ENCODE measurements around the gene HOXC9.
"Not testable (repeated sequence)": the region's sequence is repeated elsewhere in the genome, so short reads cannot be mapped to it uniquely, and the experiment has no call there.

Gene HOXC9

GRCh38 chr12:54037360-54038283, 37.7 kb downstream of the HOXC9 start:
- DNase-seq (ENCODE audit: low spot score): no peak
- no peak for FAIRE-seq

GRCh38 chr12:54038284-54038870, 38.4 kb downstream of the HOXC9 start:
- FAIRE-seq (no peak), DNase-seq (ENCODE audit: low spot score) (no peak)

GRCh38 chr12:54038871-54039414, 39.0 kb downstream of the HOXC9 start:
- DNase-seq (ENCODE audit: low spot score) (no peak), FAIRE-seq (no peak)

- no peak for FAIRE-seq
Observed at GRCh38 chr12:54039417-54040147, 39.6 kb downstream of the HOXC9 start.

GRCh38 chr12:54040148-54040494, 40.2 kb downstream of the HOXC9 start:
- no peak for FAIRE-seq
- no peak for DNase-seq (ENCODE audit: low spot score)

More at GRCh38 chr12:54039417-54040147, 39.6 kb downstream of the HOXC9 start:
- DNase-seq (ENCODE audit: low spot score): no peak

- DNase-seq (ENCODE audit: low spot score) (no peak), FAIRE-seq (no peak)
Observed at GRCh38 chr12:54040648-54041047, 40.7 kb downstream of the HOXC9 start.

- FAIRE-seq: no peak
Observed at GRCh38 chr12:54041097-54041690, 41.2 kb downstream of the HOXC9 start.

GRCh38 chr12:54042033-54042432, 42.1 kb downstream of the HOXC9 start:
- FAIRE-seq; DNase-seq (ENCODE audit: low spot score): not testable (repeated sequence)

More at GRCh38 chr12:54041097-54041690, 41.2 kb downstream of the HOXC9 start:
- DNase-seq (ENCODE audit: low spot score): no peak

GRCh38 chr12:54042970-54043853, 43.3 kb downstream of the HOXC9 start:
- FAIRE-seq (peak; percentile 5), DNase-seq (ENCODE audit: low spot score) (no peak)

GRCh38 chr12:54044425-54045103, 44.6 kb downstream of the HOXC9 start:
- no peak for DNase-seq (ENCODE audit: low spot score)
- FAIRE-seq: no peak

- no peak for DNase-seq (ENCODE audit: low spot score)
- FAIRE-seq: no peak
Observed at GRCh38 chr12:54045401-54045800, 45.4 kb downstream of the HOXC9 start.

GRCh38 chr12:54045868-54046521, 46.0 kb downstream of the HOXC9 start:
- FAIRE-seq: no peak
- no peak for DNase-seq (ENCODE audit: low spot score)

- FAIRE-seq (no peak), DNase-seq (ENCODE audit: low spot score) (no peak)
Observed at GRCh38 chr12:54046809-54047159, 46.8 kb downstream of the HOXC9 start.

GRCh38 chr12:54047160-54047963, 47.4 kb downstream of the HOXC9 start:
- FAIRE-seq (no peak), DNase-seq (ENCODE audit: low spot score) (no peak)

GRCh38 chr12:54047964-54048303, 48.0 kb downstream of the HOXC9 start:
- FAIRE-seq (no peak), DNase-seq (ENCODE audit: low spot score) (no peak)

GRCh38 chr12:54048406-54049093, 48.6 kb downstream of the HOXC9 start:
- no peak for FAIRE-seq

GRCh38 chr12:54049108-54049507, 49.1 kb downstream of the HOXC9 start:
- FAIRE-seq: no peak
- DNase-seq (ENCODE audit: low spot score): no peak

More at GRCh38 chr12:54048406-54049093, 48.6 kb downstream of the HOXC9 start:
- DNase-seq (ENCODE audit: low spot score): no peak

- DNase-seq (ENCODE audit: low spot score) (no peak), FAIRE-seq (no peak)
Observed at GRCh38 chr12:54050482-54050810, 50.5 kb downstream of the HOXC9 start.

Data from urothelium cell line (cell line).